SK-N-MC (cell line): ENCODE data around the gene APBA2.

Source experiments
- EZH2 ChIP-seq: fragments of 200-600 bp; sonication (generic); IDR thresholded peaks from one replicate; pipeline ENCODE4 v1.6.1; 2017; ENCODE audit warnings: antibody characterized with exemption
- POLR2AphosphoS5 ChIP-seq: IDR thresholded peaks from 2 replicates; pipeline ENCODE4 v1.6.1; 2012; ENCODE audit warnings: mild to moderate bottlenecking, low read depth, low read length, borderline replicate concordance

- TF ChIP-seq EZH2 (no peak), POLR2AphosphoS5 (no peak)
These were observed 174.3 kb downstream of the APBA2 start for GRCh38 chr15:29059871-29060640.
